NB4 (cell line): Measurements from ENCODE around the gene TNFAIP1.

Experiments used
- POLR2A ChIP-seq: IDR thresholded peaks from 2 replicates; pipeline ENCODE4 v1.6.1; 2011; ENCODE audit warnings: mild to moderate bottlenecking; ENCODE audit not compliant: insufficient read length; ENCODE audit errors: extremely low read depth
- TF ChIP-seq, protein P1 (sequence below): IDR thresholded peaks from one replicate; pipeline ENCODE4 v1.5.1; 2012; ENCODE audit warnings: low read depth, low read length
- TF ChIP-seq, protein P2 (sequence below): IDR thresholded peaks from 2 replicates; pipeline ENCODE4 v1.6.1; 2011; ENCODE audit warnings: low read depth, low read length

DNA sequence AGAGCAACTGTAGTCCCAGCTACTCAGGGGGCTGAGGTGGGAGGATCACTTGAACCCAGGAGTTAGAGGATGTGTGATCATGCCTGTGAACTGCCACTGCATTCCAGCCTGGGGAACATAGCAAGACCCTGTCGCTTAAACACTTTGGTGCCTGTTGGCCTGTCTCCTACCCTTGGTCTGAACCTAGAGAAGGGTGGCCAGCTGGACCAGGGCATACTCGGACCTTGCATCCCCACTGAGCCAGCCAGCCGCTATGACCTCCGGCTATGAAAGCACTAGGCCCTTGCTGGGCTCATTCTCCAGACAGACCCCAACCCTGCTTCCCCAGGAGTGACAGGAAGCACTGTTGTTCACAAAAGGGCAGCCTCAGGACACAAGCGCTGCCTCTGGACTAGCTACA lies 4.9 kb upstream of the TNFAIP1 start:
- TF ChIP-seq, protein P1, sequence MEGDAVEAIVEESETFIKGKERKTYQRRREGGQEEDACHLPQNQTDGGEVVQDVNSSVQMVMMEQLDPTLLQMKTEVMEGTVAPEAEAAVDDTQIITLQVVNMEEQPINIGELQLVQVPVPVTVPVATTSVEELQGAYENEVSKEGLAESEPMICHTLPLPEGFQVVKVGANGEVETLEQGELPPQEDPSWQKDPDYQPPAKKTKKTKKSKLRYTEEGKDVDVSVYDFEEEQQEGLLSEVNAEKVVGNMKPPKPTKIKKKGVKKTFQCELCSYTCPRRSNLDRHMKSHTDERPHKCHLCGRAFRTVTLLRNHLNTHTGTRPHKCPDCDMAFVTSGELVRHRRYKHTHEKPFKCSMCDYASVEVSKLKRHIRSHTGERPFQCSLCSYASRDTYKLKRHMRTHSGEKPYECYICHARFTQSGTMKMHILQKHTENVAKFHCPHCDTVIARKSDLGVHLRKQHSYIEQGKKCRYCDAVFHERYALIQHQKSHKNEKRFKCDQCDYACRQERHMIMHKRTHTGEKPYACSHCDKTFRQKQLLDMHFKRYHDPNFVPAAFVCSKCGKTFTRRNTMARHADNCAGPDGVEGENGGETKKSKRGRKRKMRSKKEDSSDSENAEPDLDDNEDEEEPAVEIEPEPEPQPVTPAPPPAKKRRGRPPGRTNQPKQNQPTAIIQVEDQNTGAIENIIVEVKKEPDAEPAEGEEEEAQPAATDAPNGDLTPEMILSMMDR: no peak
- TF ChIP-seq POLR2A: no peak
- TF ChIP-seq, protein P2, sequence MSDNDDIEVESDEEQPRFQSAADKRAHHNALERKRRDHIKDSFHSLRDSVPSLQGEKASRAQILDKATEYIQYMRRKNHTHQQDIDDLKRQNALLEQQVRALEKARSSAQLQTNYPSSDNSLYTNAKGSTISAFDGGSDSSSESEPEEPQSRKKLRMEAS: no peak
